Measurements from ENCODE around the gene PITPNM3. TPM values are rescaled to one million over a fixed set of nuclear protein-coding genes. Genes with fewer than 3 reads are reported as not detected.

The PITPNM3 gene
- total and polyA plus RNA-seq, 4 donors: 2.0 to 12.6 (median 5.4) TPM

DNA sequence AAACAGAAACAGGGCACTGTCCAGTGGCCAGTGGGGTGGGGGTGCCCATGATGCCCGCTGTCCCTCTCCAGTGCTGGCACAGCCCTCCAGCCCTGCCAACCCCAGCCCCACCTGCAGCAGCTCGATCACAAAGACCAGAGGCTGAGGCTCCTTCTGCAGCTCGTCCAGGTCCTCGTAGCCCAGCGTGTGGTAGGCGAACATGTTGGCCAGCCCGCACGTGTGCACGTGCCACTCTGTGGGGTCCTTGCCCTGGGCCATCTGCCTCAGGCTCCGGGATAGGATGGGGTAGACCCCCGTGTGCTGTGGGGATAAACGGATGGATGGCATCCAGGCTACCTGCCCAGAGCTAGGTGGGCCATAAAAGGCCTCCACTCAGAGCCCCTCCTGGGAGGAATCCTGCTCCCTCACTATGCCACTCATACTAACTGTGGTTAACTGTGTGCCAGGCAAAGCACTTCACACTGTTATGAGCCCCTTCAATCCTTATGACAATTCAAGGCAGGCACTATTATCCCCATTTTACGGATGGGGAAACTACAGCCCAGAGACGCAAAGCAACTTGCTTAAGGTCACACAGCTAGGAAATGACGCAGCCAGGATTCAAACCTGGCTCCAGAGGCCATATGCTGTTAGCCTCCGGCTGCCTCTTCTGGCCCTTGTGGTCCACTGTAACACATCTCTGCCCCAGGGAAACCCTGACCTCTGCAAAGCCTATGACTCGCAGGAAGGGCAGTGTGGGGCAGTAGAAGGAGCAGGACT, 128.0 kb downstream of the PITPNM3 start:
- Histone ChIP-seq H3K27ac (ENCODE audit: low read depth in 1 of 2, low read length in 1 of 2) (no peak overlapping the region), H3K9me3 (ENCODE audit: control insufficient read depth in 4 of 4, insufficient read depth in 3 of 4, low read length in 3 of 4) (no peaks in the 10 kb centered on the region), H3K36me3 (ENCODE audit: control insufficient read depth in 4 of 4, insufficient read depth in 4 of 4, low read length in 4 of 4) (no peaks in the 10 kb centered on the region), H3K9ac (ENCODE audit: insufficient read depth in 1 of 2, low read length in 2 of 2) (no peak overlapping the region), H3K27me3 (ENCODE audit: control insufficient read depth in 3 of 3, insufficient read depth in 3 of 3, low read length in 2 of 3) (peaks cover 0 to 2% (median 0%) of the 10 kb centered on the region in 3 donors), H3K4me3 (no peak overlapping the region), H3K4me1 (ENCODE audit: control insufficient read depth in 5 of 5, insufficient read depth in 5 of 5, low read length in 5 of 5) (peaks cover 0 to 2% (median 0%) of the 10 kb centered on the region in 5 donors)
- 87 to 89% methylated on average over 17 of the region's 17 CpGs for WGBS, 2 donors
- no peak for ATAC-seq (ENCODE audit: insufficient read depth, low FRiP score)
- TF ChIP-seq, protein P1, sequence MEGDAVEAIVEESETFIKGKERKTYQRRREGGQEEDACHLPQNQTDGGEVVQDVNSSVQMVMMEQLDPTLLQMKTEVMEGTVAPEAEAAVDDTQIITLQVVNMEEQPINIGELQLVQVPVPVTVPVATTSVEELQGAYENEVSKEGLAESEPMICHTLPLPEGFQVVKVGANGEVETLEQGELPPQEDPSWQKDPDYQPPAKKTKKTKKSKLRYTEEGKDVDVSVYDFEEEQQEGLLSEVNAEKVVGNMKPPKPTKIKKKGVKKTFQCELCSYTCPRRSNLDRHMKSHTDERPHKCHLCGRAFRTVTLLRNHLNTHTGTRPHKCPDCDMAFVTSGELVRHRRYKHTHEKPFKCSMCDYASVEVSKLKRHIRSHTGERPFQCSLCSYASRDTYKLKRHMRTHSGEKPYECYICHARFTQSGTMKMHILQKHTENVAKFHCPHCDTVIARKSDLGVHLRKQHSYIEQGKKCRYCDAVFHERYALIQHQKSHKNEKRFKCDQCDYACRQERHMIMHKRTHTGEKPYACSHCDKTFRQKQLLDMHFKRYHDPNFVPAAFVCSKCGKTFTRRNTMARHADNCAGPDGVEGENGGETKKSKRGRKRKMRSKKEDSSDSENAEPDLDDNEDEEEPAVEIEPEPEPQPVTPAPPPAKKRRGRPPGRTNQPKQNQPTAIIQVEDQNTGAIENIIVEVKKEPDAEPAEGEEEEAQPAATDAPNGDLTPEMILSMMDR (IDR thresholded peaks at IDR 0.05; ENCODE audit: control extremely low read depth, extremely low read depth): no peak
- DNase-seq: no peak

DNA sequence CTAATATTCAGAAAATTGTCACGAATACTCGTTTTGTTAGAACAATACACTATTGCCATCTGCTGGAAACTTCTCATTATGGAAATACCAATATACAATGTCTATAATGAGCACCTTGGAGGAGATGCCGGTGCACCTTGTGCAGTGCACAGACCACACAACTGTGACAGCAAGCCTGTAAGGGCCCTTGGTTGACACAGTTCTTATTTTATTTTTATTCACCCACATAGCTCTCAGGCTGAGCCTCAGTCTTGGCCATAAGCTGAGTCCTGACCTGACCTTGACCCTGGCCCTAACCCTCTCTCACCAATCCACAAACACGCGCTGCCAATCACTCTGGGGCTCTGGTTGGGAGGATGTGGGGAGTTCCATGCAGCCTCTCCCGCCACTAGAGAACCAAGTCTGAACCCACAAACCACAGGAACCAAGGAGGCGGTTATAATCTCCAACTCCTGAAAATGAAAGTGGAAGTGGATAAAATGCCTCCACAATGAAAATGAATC, 129.0 kb downstream of the PITPNM3 start:
- no peaks in the 10 kb centered on the region for H3K36me3 ChIP-seq (ENCODE audit: control insufficient read depth in 4 of 4, insufficient read depth in 4 of 4, low read length in 4 of 4)
- H3K9ac ChIP-seq (ENCODE audit: insufficient read depth in 1 of 2, low read length in 2 of 2): no peak overlapping the region
- DNase-seq (no peak), ATAC-seq (ENCODE audit: insufficient read depth, low FRiP score) (no peak)
- no peak overlapping the region for H3K27ac ChIP-seq (ENCODE audit: low read depth in 1 of 2, low read length in 1 of 2)
- peaks cover 0 to 2% (median 0%) of the 10 kb centered on the region in 5 donors for H3K4me1 ChIP-seq (ENCODE audit: control insufficient read depth in 5 of 5, insufficient read depth in 5 of 5, low read length in 5 of 5)
- no peak overlapping the region for H3K4me3 ChIP-seq
- 43 to 44% methylated on average over 7 of the region's 7 CpGs for WGBS, 2 donors
- H3K27me3 ChIP-seq (ENCODE audit: control insufficient read depth in 3 of 3, insufficient read depth in 3 of 3, low read length in 2 of 3): peaks cover 0 to 2% (median 0%) of the 10 kb centered on the region in 3 donors
- TF ChIP-seq, protein P1 (IDR thresholded peaks at IDR 0.05; ENCODE audit: control extremely low read depth, extremely low read depth): no peak
- H3K9me3 ChIP-seq (ENCODE audit: control insufficient read depth in 4 of 4, insufficient read depth in 3 of 4, low read length in 3 of 4): no peaks in the 10 kb centered on the region

DNA sequence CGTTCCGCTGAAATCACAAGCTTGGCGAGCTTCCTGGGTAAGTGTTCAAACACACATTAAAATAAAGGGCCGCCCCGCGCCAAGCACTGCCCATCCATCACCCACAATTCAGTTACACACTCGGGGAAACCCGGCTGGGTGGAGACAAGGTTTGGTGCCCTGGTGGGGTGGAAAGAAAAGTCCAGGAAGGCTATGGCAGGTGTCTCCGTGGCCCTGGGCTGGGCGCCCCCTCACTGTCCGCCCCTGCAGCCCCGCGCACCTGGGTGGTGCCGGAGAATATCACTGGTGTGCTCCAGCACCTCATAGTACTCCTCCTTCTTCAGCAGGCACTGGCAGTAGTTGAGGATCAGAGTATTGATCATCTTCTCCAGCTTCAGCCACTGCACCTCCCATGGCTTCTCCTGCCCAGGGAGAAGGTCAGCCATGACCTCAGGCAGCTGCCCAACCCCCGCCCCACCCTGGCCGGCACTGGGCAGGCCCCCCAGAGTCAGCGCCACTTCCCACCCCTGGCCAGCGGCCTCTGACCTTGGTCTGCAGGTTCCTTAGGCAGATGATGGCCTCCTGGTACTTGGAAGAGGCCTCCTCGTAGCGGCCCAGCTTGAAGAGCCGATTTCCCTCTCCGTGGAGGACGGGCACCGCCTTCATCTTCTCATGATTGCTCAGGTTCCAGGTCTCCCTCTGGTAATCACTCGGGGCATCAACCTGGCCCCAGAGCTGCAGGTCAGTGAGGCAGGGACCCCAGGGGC, 129.8 kb downstream of the PITPNM3 start:
- WGBS, 2 donors: 89 to 93% methylated on average over 25 of the region's 25 CpGs
- DNase-seq (no peak), ATAC-seq (ENCODE audit: insufficient read depth, low FRiP score) (no peak)

More for the DNA sequence above, 129.8 kb downstream of the PITPNM3 start:
- TF ChIP-seq, protein P1 (IDR thresholded peaks at IDR 0.05; ENCODE audit: control extremely low read depth, extremely low read depth): no peak
- Histone ChIP-seq H3K4me3 (no peak overlapping the region), H3K27ac (ENCODE audit: low read depth in 1 of 2, low read length in 1 of 2) (no peak overlapping the region), H3K9ac (ENCODE audit: insufficient read depth in 1 of 2, low read length in 2 of 2) (no peak overlapping the region), H3K9me3 (ENCODE audit: control insufficient read depth in 4 of 4, insufficient read depth in 3 of 4, low read length in 3 of 4) (no peaks in the 10 kb centered on the region), H3K27me3 (ENCODE audit: control insufficient read depth in 3 of 3, insufficient read depth in 3 of 3, low read length in 2 of 3) (peaks cover 0 to 2% (median 0%) of the 10 kb centered on the region in 3 donors), H3K4me1 (ENCODE audit: control insufficient read depth in 5 of 5, insufficient read depth in 5 of 5, low read length in 5 of 5) (peaks cover 0 to 2% (median 0%) of the 10 kb centered on the region in 5 donors), H3K36me3 (ENCODE audit: control insufficient read depth in 4 of 4, insufficient read depth in 4 of 4, low read length in 4 of 4) (no peaks in the 10 kb centered on the region)
